ENCODE measurements around the gene CCM2L. TPM values are rescaled to one million over a fixed set of nuclear protein-coding genes. Genes with fewer than 3 reads are reported as not detected.

Gene CCM2L
- total RNA-seq, 1 experiment from 2014 or later, result 0.32 TPM

GRCh38 chr20:31979713-31980426 lies 30.4 kb upstream of the CCM2L start:
- H3K9me3 ChIP-seq, result no peaks in the 10 kb centered on the region
- no TSS peak for BruUV-seq (replicated peaks)

DNA sequence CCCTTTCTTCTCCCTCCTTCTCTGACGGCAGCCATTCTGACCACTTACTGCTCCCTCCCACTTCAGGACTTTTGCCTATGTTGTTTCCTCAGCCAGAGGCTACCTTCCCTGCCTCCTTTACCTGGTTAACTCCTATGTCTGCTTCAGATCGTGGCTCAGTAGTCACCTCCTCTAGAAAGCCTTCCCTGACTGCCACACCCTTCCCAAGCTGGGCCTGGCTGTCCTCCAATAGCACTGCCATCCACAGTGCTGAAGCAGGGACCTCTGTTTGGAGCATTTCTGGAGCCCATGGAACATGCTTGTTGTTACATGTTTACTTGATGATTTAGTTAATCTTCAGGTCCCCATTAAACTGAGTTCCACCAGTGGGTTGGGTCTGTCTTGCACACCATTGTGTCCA lies 28.5 kb upstream of the CCM2L start:
- Mint-ChIP-seq H3K27me3 (ENCODE audit: insufficient read depth, unreplicated experiment) (peaks cover 30% of the 10 kb centered on the region), H3K4me1 (ENCODE audit: low read depth, unreplicated experiment) (no peaks in the 10 kb centered on the region), H3K4me3 (ENCODE audit: unreplicated experiment) (no peak overlapping the region), H3K36me3 (ENCODE audit: insufficient read depth, unreplicated experiment) (no peaks in the 10 kb centered on the region), H3K9me3 (ENCODE audit: unreplicated experiment) (no peaks in the 10 kb centered on the region), H3K27ac (ENCODE audit: unreplicated experiment) (no peak overlapping the region)
- intact Hi-C loops (cut with micrococcal nuclease; ENCODE audit: unreplicated experiment), result no loop called here
- BruUV-seq (replicated peaks), result no TSS peak
- ChIA-PET POLR2A (no interaction called here), CTCF (interaction anchor here (1.1 kb wide), 1 partner anchor 36 kb away, joined by 4 read pairs; no protein-coding TSS in a partner anchor)
- TF ChIP-seq, protein P1, sequence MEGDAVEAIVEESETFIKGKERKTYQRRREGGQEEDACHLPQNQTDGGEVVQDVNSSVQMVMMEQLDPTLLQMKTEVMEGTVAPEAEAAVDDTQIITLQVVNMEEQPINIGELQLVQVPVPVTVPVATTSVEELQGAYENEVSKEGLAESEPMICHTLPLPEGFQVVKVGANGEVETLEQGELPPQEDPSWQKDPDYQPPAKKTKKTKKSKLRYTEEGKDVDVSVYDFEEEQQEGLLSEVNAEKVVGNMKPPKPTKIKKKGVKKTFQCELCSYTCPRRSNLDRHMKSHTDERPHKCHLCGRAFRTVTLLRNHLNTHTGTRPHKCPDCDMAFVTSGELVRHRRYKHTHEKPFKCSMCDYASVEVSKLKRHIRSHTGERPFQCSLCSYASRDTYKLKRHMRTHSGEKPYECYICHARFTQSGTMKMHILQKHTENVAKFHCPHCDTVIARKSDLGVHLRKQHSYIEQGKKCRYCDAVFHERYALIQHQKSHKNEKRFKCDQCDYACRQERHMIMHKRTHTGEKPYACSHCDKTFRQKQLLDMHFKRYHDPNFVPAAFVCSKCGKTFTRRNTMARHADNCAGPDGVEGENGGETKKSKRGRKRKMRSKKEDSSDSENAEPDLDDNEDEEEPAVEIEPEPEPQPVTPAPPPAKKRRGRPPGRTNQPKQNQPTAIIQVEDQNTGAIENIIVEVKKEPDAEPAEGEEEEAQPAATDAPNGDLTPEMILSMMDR (IDR thresholded peaks at IDR 0.05; ENCODE audit: insufficient read depth in 1 of 2, low read depth in 1 of 2, low read length in 1 of 2, severe bottlenecking in 1 of 2, unreplicated experiment in 1 of 2), result no peak
- 0 out of 2 replicates have a peak, but pooled peaks cover 1% of the 10 kb centered on the region for H3K27me3 ChIP-seq (replicated peaks; ENCODE audit: control insufficient read depth, insufficient read depth, low read length)
- H3K4me3 ChIP-seq (ENCODE audit: low read depth, low read length), result no peak overlapping the region
- no peaks in the 10 kb centered on the region for H3K4me1 ChIP-seq
- no peaks in the 10 kb centered on the region for H3K9me3 ChIP-seq
- no peaks in the 10 kb centered on the region for H3K36me3 ChIP-seq (ENCODE audit: control insufficient read depth, insufficient read depth, low read length)
- no peak for DNase-seq

More at GRCh38 chr20:31979713-31980426, 30.4 kb upstream of the CCM2L start:
- no peak for DNase-seq
- CTCF ChIA-PET, result no interaction called here
- H3K4me1 ChIP-seq, result no peaks in the 10 kb centered on the region
- no peaks in the 10 kb centered on the region for H3K36me3 ChIP-seq (ENCODE audit: control insufficient read depth, insufficient read depth, low read length)
- POLR2A ChIA-PET, result no interaction called here
- TF ChIP-seq, protein P1 (IDR thresholded peaks at IDR 0.05; ENCODE audit: insufficient read depth in 1 of 2, low read depth in 1 of 2, low read length in 1 of 2, severe bottlenecking in 1 of 2, unreplicated experiment in 1 of 2), result no peak
- H3K27ac Mint-ChIP-seq (ENCODE audit: unreplicated experiment), result no peak overlapping the region
- peaks cover 37% of the 10 kb centered on the region for H3K27me3 Mint-ChIP-seq (ENCODE audit: insufficient read depth, unreplicated experiment)
- H3K4me3 Mint-ChIP-seq (ENCODE audit: unreplicated experiment), result no peak overlapping the region
- intact Hi-C loops (cut with micrococcal nuclease; ENCODE audit: unreplicated experiment), result loop anchor here (5.0 kb wide), 1 partner anchor 112 kb away; no protein-coding TSS in a partner anchor
- H3K4me1 Mint-ChIP-seq (ENCODE audit: low read depth, unreplicated experiment), result no peaks in the 10 kb centered on the region
- 0 out of 2 replicates have a peak, but pooled peaks cover 1% of the 10 kb centered on the region for H3K27me3 ChIP-seq (replicated peaks; ENCODE audit: control insufficient read depth, insufficient read depth, low read length)
- H3K36me3 Mint-ChIP-seq (ENCODE audit: insufficient read depth, unreplicated experiment), result no peaks in the 10 kb centered on the region
- H3K4me3 ChIP-seq (ENCODE audit: low read depth, low read length), result no peak overlapping the region
- H3K9me3 Mint-ChIP-seq (ENCODE audit: unreplicated experiment), result no peaks in the 10 kb centered on the region

DNA sequence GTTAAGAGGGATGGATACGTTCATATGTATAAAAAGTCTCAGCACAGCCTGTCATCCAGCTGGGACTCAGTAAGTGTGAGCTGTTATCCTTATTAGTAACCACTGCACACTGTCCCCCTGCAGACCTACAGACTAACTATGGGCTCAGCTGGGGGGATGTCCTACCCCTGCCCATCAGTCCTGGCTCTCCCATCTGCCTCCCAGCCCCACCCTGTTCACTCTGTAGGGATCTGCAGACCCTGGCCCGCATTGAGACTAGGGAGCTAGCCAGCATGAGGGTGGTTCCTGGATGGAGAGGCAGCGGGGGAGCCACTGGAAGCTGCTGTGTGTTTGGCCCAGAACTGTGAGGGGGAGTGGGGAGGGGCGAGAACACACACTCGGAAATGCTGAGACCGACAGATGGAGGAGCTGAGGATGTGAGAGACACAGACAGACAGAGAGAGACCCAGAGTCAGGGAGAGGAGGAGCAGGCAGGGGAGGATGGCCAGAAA lies 25.2 kb upstream of the CCM2L start:
- DNase-seq, result no peak
- Mint-ChIP-seq H3K27me3 (ENCODE audit: insufficient read depth, unreplicated experiment) (peaks cover 23% of the 10 kb centered on the region), H3K4me1 (ENCODE audit: low read depth, unreplicated experiment) (no peaks in the 10 kb centered on the region), H3K27ac (ENCODE audit: unreplicated experiment) (no peak overlapping the region), H3K4me3 (ENCODE audit: unreplicated experiment) (no peak overlapping the region), H3K36me3 (ENCODE audit: insufficient read depth, unreplicated experiment) (no peaks in the 10 kb centered on the region), H3K9me3 (ENCODE audit: unreplicated experiment) (no peaks in the 10 kb centered on the region)
- Histone ChIP-seq H3K9me3 (no peaks in the 10 kb centered on the region), H3K36me3 (ENCODE audit: control insufficient read depth, insufficient read depth, low read length) (no peaks in the 10 kb centered on the region), H3K27me3 (replicated peaks; ENCODE audit: control insufficient read depth, insufficient read depth, low read length) (no peaks in the 10 kb centered on the region), H3K4me3 (ENCODE audit: low read depth, low read length) (no peak overlapping the region), H3K4me1 (no peaks in the 10 kb centered on the region)
- CTCF ChIA-PET, result interaction anchor here (0.6 to 1.5 kb wide), 4 partner anchors 33 to 151 kb away, joined by 3 to 7 read pairs (median 4); partner anchors contain the start of gene PDRG1
- POLR2A ChIA-PET, result no interaction called here
- intact Hi-C loops (cut with micrococcal nuclease; ENCODE audit: unreplicated experiment), result no loop called here
- no TSS peak for BruUV-seq (replicated peaks)
- TF ChIP-seq, protein P1 (IDR thresholded peaks at IDR 0.05; ENCODE audit: insufficient read depth in 1 of 2, low read depth in 1 of 2, low read length in 1 of 2, severe bottlenecking in 1 of 2, unreplicated experiment in 1 of 2), result no peak

Measured in Caco-2 (cell line).